ENCODE data around the gene F8.

Gene F8

GRCh38 chrX:154998204-154998880 is 24.2 kb downstream of the F8 start:
- TF ChIP-seq TAF1 (IDR thresholded peaks at IDR 0.05; ENCODE audit: borderline replicate concordance, insufficient read depth, low read length) = no peak
- TF ChIP-seq POLR2AphosphoS5 (IDR thresholded peaks at IDR 0.05; ENCODE audit: low read depth, low read length) = no peak
- no peak for TF ChIP-seq FOXP2 (optimal IDR thresholded peaks at IDR 0.05; ENCODE audit: borderline replicate concordance, extremely low read depth, extremely low read length, insufficient read depth)
- no peak for TF ChIP-seq SIN3A (IDR thresholded peaks at IDR 0.05; ENCODE audit: borderline replicate concordance, insufficient read depth, low read length)
- TF ChIP-seq REST (IDR thresholded peaks at IDR 0.05; ENCODE audit: insufficient read depth in 1 of 2, low read depth in 2 of 2, low read length in 2 of 2) = no peak

DNA sequence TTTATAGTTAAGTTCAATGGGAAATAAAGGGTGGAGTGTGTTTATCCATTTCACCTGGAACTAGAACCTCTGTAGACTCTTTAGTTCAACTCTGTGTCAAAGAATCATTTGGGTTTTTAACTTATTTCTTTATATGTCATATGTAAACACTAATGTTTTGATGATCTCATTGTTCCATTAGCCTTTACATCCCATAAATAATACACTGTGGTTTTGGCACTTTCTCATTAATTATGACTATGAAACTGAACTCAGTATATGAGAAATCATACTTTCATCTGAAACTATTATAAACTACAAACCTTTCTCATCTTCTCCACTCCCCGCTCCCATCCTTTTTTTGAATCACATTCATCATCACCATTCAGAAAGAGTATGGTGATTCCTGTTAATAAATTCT is 31.0 kb downstream of the F8 start:
- TF ChIP-seq POLR2AphosphoS5 (IDR thresholded peaks at IDR 0.05; ENCODE audit: low read depth, low read length) (no peak), SIN3A (IDR thresholded peaks at IDR 0.05; ENCODE audit: borderline replicate concordance, insufficient read depth, low read length) (no peak), FOXP2 (optimal IDR thresholded peaks at IDR 0.05; ENCODE audit: borderline replicate concordance, extremely low read depth, extremely low read length, insufficient read depth) (no peak)

DNA sequence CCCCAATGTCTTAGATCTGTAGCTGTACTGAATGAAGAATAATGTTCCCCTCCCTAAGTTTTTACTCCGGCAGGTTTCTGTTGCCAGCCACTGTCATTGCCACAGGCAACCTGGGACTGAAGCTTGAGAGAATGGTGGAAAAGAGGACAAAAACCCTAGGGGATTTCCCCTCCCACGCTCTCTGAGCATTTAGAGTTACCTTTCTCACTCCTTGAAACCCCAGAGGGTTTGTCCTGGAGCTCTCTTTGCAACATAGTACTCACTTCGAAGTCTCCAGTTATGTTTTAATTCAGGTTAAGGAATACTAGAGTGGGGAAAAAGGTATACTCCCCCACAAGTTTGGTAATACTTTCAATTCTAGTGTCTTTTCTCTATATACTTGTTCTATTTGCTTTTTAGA is 31.5 kb downstream of the F8 start:
- TF ChIP-seq REST (IDR thresholded peaks at IDR 0.05; ENCODE audit: insufficient read depth in 1 of 2, low read depth in 2 of 2, low read length in 2 of 2) (no peak), FOXP2 (optimal IDR thresholded peaks at IDR 0.05; ENCODE audit: borderline replicate concordance, extremely low read depth, extremely low read length, insufficient read depth) (no peak), TAF1 (IDR thresholded peaks at IDR 0.05; ENCODE audit: borderline replicate concordance, insufficient read depth, low read length) (no peak), SIN3A (IDR thresholded peaks at IDR 0.05; ENCODE audit: borderline replicate concordance, insufficient read depth, low read length) (no peak), POLR2AphosphoS5 (IDR thresholded peaks at IDR 0.05; ENCODE audit: low read depth, low read length) (no peak)

DNA sequence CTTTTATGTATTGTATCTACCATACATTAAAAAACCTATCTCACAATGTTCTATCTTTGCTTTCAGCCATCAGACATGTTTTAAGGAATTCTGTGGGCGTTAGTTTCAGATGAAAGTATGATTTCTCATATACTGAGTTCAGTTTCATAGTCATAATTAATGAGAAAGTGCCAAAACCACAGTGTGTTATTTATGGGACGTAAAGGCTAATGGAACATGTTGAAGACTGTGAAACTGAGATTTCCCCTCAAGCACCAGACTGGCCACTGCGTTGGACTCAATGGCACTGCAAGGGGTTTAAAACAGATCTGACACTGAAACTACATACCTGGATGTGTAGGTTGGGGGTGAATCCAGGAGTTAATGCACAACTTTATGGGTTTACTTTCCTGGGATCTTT is 32.0 kb downstream of the F8 start:
- no peak for TF ChIP-seq REST (IDR thresholded peaks at IDR 0.05; ENCODE audit: insufficient read depth in 1 of 2, low read depth in 2 of 2, low read length in 2 of 2)
- no peak for TF ChIP-seq POLR2AphosphoS5 (IDR thresholded peaks at IDR 0.05; ENCODE audit: low read depth, low read length)
- no peak for TF ChIP-seq TAF1 (IDR thresholded peaks at IDR 0.05; ENCODE audit: borderline replicate concordance, insufficient read depth, low read length)
- TF ChIP-seq SIN3A (IDR thresholded peaks at IDR 0.05; ENCODE audit: borderline replicate concordance, insufficient read depth, low read length) = no peak
- no peak for TF ChIP-seq FOXP2 (optimal IDR thresholded peaks at IDR 0.05; ENCODE audit: borderline replicate concordance, extremely low read depth, extremely low read length, insufficient read depth)

- TF ChIP-seq SIN3A (IDR thresholded peaks at IDR 0.05; ENCODE audit: borderline replicate concordance, insufficient read depth, low read length) (no peak), REST (IDR thresholded peaks at IDR 0.05; ENCODE audit: insufficient read depth in 1 of 2, low read depth in 2 of 2, low read length in 2 of 2) (no peak), FOXP2 (optimal IDR thresholded peaks at IDR 0.05; ENCODE audit: borderline replicate concordance, extremely low read depth, extremely low read length, insufficient read depth) (no peak), TAF1 (IDR thresholded peaks at IDR 0.05; ENCODE audit: borderline replicate concordance, insufficient read depth, low read length) (no peak), POLR2AphosphoS5 (IDR thresholded peaks at IDR 0.05; ENCODE audit: low read depth, low read length) (no peak)
These were observed 33.8 kb downstream of the F8 start for GRCh38 chrX:154988719-154989118.
